Fibroblast of skin of right quadriceps (primary cell): ENCODE measurements around the gene BARX2.

Experiments used
- DNase-seq: peaks from one replicate; pipeline ENCODE4 v3.0.0-alpha.2; 2013

BARX2 gene

DNA sequence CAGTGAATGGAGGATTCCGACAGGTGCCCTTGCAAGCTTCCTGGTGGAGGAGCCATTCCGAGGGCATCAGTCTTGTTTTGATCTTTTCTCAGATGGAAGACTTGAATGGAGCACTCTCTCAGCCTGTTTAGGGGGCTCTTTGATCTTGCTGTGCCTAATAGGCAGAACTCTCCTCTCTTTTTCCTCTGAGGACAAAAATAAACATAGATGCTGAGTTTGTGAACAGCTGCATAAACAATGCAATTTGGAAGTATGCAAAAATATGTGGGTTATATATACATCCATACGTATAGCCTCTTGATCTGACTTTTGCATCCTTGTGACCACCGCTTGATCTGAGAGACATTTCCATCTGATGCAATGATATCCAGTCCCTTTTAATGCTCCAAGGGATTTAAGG, 29.1 kb downstream of the BARX2 start:
- DNase-seq = no peak

- no peak for DNase-seq
Measured at GRCh38 chr11:129408865-129409444, 33.3 kb downstream of the BARX2 start.

- no peak for DNase-seq
Measured at GRCh38 chr11:129410395-129410960, 34.8 kb downstream of the BARX2 start.

GRCh38 chr11:129412494-129412893, 36.8 kb downstream of the BARX2 start:
- no peak for DNase-seq

GRCh38 chr11:129414144-129414872, 38.7 kb downstream of the BARX2 start:
- DNase-seq = no peak

- DNase-seq = no peak
Measured at GRCh38 chr11:129416080-129416820, 40.6 kb downstream of the BARX2 start.

DNA sequence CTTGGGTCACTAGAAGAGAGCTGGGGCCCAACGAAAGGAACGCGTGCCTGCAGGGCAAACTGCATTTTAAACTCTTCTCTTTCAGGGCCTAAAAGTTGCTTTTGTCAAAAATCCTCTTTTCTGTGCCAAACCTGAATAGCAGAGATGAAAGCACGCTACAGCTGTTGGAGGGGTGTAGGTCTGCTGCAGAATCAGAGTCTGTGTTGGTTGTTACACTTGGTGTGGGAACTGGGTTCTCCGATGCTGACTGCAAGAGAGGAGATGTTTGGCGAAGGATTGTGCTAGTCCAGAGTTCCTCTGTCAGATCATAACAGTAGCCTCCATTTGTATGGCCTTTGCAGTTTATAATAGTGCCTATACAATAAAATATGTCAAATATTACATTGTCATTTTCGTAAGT, 41.8 kb downstream of the BARX2 start:
- DNase-seq = no peak

DNA sequence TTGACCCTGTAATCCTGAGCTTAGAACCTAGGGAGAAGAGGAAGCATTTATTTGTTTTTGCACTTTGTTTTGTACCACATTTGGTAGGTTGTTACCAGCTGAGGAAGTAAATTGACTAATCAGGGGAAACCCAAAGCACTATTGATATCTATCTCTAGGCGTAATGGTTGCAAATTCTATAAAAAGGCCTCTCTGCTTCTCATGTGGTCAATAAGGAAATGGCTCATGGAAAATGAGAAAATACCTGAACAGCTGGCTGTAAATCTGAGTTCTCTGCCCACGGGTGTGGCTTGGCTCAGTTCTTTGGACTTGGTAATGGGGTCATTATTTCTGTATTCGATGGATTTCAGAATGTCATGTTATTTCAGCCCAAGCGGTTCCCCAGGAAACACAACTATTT, 42.4 kb downstream of the BARX2 start:
- no peak for DNase-seq

DNA sequence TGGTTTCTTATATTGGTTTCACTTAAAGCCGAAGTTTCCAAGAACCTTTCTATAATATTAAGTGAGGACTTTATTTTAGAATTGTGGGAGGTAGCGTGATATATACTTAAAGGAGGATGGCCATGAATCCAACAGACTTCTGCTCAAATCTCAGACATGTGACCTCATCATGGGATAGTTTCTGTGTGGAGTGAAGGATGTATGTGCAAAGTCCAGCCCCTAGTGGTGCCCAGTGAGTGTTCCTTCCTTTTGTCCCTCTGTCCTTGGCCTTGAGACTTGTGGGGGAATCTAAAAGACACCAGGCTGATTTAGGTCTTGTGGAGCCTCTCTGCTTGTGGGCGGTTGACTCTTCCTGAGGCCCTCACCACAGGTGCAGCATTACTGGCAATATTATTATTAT, 43.7 kb downstream of the BARX2 start:
- no peak for DNase-seq

GRCh38 chr11:129423426-129423825, 47.8 kb downstream of the BARX2 start:
- no peak for DNase-seq

DNA sequence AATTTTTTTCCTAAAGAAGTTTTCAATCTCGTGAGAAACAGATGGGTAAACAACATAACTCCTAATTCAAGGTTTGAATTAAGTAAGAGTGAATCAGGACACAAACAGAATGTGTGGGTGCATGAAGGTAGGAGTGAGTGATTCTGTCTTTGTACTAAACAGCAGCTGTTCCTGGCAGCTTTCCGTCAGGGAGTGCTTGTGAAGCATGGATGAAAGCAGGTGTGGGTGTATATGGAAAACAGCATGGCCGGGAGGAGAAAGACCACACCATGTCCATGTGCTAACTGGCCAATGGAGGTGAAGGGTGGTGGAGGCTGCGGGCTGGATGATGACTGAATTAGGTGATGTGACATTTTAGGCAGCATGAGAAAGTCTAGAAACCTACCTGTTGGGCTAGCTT, 49.6 kb downstream of the BARX2 start:
- DNase-seq = no peak

- no peak for DNase-seq
Measured at GRCh38 chr11:129426038-129426437, 50.4 kb downstream of the BARX2 start.

GRCh38 chr11:129426776-129427175, 51.1 kb downstream of the BARX2 start:
- no peak for DNase-seq

- no peak for DNase-seq
Measured at GRCh38 chr11:129427376-129427775, 51.7 kb downstream of the BARX2 start.

DNA sequence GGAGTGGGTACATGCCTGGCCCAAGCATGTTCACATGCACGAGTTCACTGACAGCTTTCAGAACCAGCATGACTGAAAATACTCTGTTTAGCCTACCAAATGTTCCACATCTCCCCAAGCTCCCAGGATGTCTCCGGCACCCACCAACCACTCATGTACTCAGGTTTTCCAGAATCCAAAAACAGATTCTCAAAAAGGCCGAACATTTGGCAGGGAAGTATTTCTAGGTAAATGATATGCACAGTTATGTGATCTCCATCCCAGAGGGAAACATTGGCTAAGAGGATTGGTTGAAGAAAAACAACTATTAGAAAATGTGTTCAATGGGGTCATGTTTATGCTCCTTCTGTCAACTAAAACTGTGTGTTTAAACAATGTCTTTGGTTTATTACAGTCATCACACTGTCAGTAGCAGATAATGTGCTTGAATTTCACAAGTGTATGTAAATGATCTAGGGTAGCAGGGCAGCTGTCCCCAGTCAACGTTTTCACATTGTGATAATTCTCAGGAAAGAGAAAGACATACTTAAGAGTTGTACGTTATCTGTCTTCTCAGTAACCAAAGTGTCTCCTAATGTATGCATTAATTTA, 52.3 kb downstream of the BARX2 start:
- no peak for DNase-seq

GRCh38 chr11:129428557-129428956, 52.9 kb downstream of the BARX2 start:
- no peak for DNase-seq

- DNase-seq = no peak
Measured at GRCh38 chr11:129434641-129435498, 59.2 kb downstream of the BARX2 start.

GRCh38 chr11:129435499-129436245, 60.0 kb downstream of the BARX2 start:
- DNase-seq = no peak

DNA sequence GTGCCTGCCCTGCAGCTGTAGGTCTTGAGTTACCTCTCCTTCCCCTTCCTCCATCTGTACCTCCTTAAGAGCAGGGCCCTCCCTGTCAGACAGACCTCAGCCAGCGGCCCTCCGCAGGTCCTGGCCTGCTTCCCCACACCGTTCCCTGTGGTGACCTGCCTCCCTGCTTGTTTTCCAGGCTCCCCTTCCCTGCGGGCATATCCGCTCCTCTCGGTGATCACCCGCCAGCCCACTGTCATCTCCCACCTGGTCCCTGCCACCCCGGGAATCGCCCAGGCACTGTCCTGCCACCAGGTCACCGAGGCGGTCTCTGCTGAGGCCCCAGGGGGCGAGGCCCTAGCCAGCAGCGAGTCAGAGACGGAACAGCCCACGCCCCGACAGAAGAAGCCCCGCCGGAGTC, 60.9 kb downstream of the BARX2 start:
- DNase-seq = no peak

GRCh38 chr11:129440028-129440713, 64.5 kb downstream of the BARX2 start:
- no peak for DNase-seq

- DNase-seq = no peak
Measured at GRCh38 chr11:129442171-129442570, 66.5 kb downstream of the BARX2 start.
